ENCODE data around the gene JUNB.

- TF ChIP-seq EZH2phosphoT487 (IDR thresholded peaks at IDR 0.05; ENCODE audit: low read depth) (no peak), CTCF (IDR thresholded peaks at IDR 0.05; ENCODE audit: low read depth, low read length) (peak; percentile 22; the same call in 1 of the 2 replicates)
These were observed 9.7 kb downstream of the JUNB start for GRCh38 chr19:12800923-12801465.
